ENCODE data around the gene KREMEN1. TPM values are rescaled to one million over a fixed set of nuclear protein-coding genes. Genes with fewer than 3 reads are reported as not detected.

The KREMEN1 gene
- total RNA-seq, 4 donors from 2014 or later: 7.5 to 35.8 (median 15.4) TPM

DNA sequence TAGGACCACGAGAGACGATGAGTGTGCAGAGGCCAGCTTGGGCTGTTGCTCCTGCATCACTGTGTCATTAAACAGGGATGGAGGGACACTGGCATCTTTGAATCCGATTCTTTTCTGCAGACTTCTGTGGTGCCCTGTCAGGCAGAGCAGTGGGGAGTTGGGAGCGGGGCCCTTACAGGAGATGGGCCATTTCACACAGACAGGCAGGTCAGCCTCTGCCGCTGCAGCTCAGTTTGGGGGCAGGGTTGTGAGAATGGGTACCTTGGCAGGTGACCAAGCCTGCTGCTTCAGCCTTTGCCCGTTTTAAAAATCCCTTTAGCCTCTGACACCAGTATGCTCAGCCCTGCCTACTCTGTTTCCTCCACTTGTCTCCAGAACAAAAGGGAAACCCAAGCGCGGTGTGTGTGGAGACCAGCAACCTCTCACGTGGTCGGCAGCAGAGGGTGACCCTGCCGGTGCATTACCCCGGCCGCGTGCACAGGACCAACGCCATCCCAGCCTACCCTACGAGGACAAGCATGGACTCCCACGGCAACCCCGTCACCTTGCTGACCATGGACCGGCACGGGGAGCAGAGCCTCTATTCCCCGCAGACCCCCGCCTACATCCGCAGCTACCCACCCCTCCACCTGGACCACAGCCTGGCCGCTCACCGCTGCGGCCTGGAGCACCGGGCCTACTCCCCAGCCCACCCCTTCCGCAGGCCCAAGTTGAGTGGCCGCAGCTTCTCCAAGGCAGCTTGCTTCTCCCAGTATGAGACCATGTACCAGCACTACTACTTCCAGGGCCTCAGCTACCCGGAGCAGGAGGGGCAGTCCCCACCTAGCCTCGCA, 23.8 kb upstream of the KREMEN1 start:
- Histone ChIP-seq H3K27me3 (no peaks in the 10 kb centered on the region), H3K4me1 (no peaks in the 10 kb centered on the region), H3K4me3 (no peak overlapping the region), H3K9me3 (no peaks in the 10 kb centered on the region), H3K36me3 (peaks cover 0 to 58% of the 10 kb centered on the region in 2 donors), H3K27ac (no peak overlapping the region)
- in situ Hi-C loops (cut with MboI; ENCODE audit: low sequenced_read_pairs in 4 of 4) (loop anchor here (25.0 kb wide), 1 partner anchor 437 kb away; no protein-coding TSS in a partner anchor), intact Hi-C loops (cut with DNase I; ENCODE audit: low total_unique reads) (no loop called here)
- ATAC-seq (no peak), DNase-seq (no peak)
- TF ChIP-seq POLR2A (IDR thresholded peaks at IDR 0.05): no peak
- TF ChIP-seq CTCF (IDR thresholded peaks at IDR 0.05 in 4 of 5, conservative IDR thresholded peaks at IDR 0.05 in 1 of 5): no peak

- Histone ChIP-seq H3K4me1 (no peaks in the 10 kb centered on the region), H3K36me3 (peaks cover 0 to 58% of the 10 kb centered on the region in 2 donors), H3K9me3 (no peaks in the 10 kb centered on the region), H3K27ac (no peak overlapping the region), H3K27me3 (no peaks in the 10 kb centered on the region), H3K4me3 (no peak overlapping the region)
- DNase-seq (no peak), ATAC-seq (no peak)
- TF ChIP-seq CTCF (IDR thresholded peaks at IDR 0.05 in 4 of 5, conservative IDR thresholded peaks at IDR 0.05 in 1 of 5) (no peak), POLR2A (IDR thresholded peaks at IDR 0.05) (no peak)
- intact Hi-C loops (cut with DNase I; ENCODE audit: low total_unique reads): no loop called here
- in situ Hi-C loops (cut with MboI; ENCODE audit: low sequenced_read_pairs in 4 of 4): loop anchor here (25.0 kb wide), 1 partner anchor 437 kb away; no protein-coding TSS in a partner anchor
Measured at GRCh38 chr22:29049655-29050263, 23.1 kb upstream of the KREMEN1 start.

DNA sequence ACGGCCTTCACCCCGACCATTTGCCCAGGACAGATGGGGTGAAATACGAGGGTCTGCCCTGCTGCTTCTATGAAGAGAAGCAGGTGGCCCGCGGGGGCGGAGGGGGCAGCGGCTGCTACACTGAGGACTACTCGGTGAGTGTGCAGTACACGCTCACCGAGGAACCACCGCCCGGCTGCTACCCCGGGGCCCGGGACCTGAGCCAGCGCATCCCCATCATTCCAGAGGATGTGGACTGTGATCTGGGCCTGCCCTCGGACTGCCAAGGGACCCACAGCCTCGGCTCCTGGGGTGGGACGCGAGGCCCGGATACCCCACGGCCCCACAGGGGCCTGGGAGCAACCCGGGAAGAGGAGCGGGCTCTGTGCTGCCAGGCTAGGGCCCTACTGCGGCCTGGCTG, 22.4 kb upstream of the KREMEN1 start:
- no peak for DNase-seq
- H3K36me3 ChIP-seq: peaks cover 0 to 55% of the 10 kb centered on the region in 2 donors

DNA sequence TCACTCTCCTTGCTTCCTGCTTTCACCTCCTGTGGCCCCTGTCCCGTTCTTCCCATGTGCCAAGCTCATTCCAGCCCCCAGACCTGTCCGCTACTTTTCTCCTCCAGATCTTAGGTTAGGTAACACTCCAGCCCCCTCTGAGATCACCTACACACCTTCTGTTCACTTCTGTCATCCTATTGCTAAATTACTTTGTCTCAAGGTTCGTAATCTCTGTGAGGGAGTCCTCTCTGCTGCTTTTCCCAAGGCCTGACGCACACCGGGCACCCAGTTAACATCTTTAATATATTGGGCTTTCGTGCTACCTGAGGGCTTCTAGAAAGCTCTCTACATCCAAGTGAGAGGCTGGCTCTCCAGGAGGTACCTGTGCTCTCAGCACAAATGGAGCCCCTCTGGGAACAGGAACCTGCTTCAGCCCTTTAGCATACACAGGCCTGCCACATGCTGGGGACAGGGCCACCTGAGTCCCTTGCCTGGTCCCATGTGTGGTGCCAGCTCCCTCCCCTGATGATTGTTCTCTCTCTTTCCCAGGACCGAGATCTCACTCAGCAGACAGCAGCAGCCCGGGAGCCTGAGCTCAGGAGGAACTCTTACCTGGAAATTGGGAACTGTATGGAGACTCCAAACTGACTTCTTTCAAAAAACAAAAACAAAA, 19.7 kb upstream of the KREMEN1 start:
- in situ Hi-C loops (cut with MboI; ENCODE audit: low sequenced_read_pairs in 4 of 4) (no loop called here), intact Hi-C loops (cut with DNase I; ENCODE audit: low total_unique reads) (no loop called here)
- no peaks in the 10 kb centered on the region for H3K9me3 ChIP-seq

More for the DNA sequence above, 22.4 kb upstream of the KREMEN1 start:
- intact Hi-C loops (cut with DNase I; ENCODE audit: low total_unique reads) (no loop called here), in situ Hi-C loops (cut with MboI; ENCODE audit: low sequenced_read_pairs in 4 of 4) (no loop called here)
- H3K4me3 ChIP-seq: no peak overlapping the region
- H3K27ac ChIP-seq: no peak overlapping the region
- ATAC-seq: no peak
- peaks cover 6% of the 10 kb centered on the region in 2 donors for H3K4me1 ChIP-seq
- H3K9me3 ChIP-seq: no peaks in the 10 kb centered on the region
- H3K27me3 ChIP-seq: no peaks in the 10 kb centered on the region
- TF ChIP-seq POLR2A (IDR thresholded peaks at IDR 0.05) (no peak), CTCF (IDR thresholded peaks at IDR 0.05 in 4 of 5, conservative IDR thresholded peaks at IDR 0.05 in 1 of 5) (no peak)

More for the DNA sequence above, 19.7 kb upstream of the KREMEN1 start:
- no peak overlapping the region for H3K4me3 ChIP-seq
- DNase-seq: no peak
- no peaks in the 10 kb centered on the region for H3K27me3 ChIP-seq
- H3K4me1 ChIP-seq: peaks cover 12 to 13% of the 10 kb centered on the region in 2 donors
- ATAC-seq: no peak
- H3K36me3 ChIP-seq: peaks cover 0 to 29% of the 10 kb centered on the region in 2 donors
- H3K27ac ChIP-seq: no peak overlapping the region
- TF ChIP-seq CTCF (IDR thresholded peaks at IDR 0.05 in 4 of 5, conservative IDR thresholded peaks at IDR 0.05 in 1 of 5) (no peak), POLR2A (IDR thresholded peaks at IDR 0.05) (no peak)
